ENCODE data around the gene NFIX. TPM values are rescaled to one million over a fixed set of nuclear protein-coding genes. Genes with fewer than 3 reads are reported as not detected.

The NFIX gene
- total and polyA plus RNA-seq, 2 donors (not counting 3 experiments of a cell fraction or from before 2014, with no cell fraction given) = 9.8 to 37.7 TPM

DNA sequence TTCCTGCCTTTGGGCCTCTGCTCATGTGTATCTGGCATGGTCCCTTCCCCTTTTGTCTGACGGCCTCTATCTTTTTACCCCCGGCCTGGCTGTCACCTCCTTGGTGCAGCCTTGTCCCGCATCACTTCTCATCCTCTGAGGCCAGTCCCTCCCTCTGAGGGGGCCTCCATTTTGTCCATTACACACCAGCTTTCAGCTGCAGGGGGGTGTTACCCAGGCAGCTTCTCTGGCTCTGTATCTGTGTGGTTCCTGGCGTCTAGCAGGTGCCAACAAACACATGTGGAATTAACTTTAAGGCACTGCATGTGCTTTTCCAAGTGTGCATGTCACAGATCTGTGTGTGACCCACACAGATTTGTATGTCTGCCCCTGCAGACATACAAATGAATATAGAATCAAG is 55.0 kb downstream of the NFIX start:
- Histone ChIP-seq H3K9ac (replicated peaks; ENCODE audit: extremely low read depth, insufficient read depth, low read length) (no peak overlapping the region), H4K20me1 (replicated peaks; ENCODE audit: control insufficient read depth, extremely low read depth, insufficient read depth, low read length) (no peaks in the 10 kb centered on the region), H3K79me2 (ENCODE audit: control insufficient read depth, insufficient read depth, low read length) (no peaks in the 10 kb centered on the region), H3K4me2 (ENCODE audit: insufficient read depth, low read length) (no peak overlapping the region), H3K4me3 (replicated peaks in 1 of 3; ENCODE audit: insufficient read depth in 1 of 3, low read depth in 1 of 3, low read length in 3 of 3) (no peak overlapping the region), H3K36me3 (ENCODE audit: control insufficient read depth in 2 of 2, extremely low read depth in 1 of 2, insufficient read depth in 2 of 2, low read length in 2 of 2) (peaks cover 0 to 3% of the 10 kb centered on the region in 2 experiments), H3K9me1 (replicated peaks; ENCODE audit: control insufficient read depth, extremely low read depth, insufficient read depth, low read length) (no peaks in the 10 kb centered on the region), H3K4me1 (ENCODE audit: control insufficient read depth, extremely low read depth, insufficient read depth, low read length) (peaks cover 39% of the 10 kb centered on the region), H3K9me3 (replicated peaks; ENCODE audit: control insufficient read depth, insufficient read depth, low read length) (no peaks in the 10 kb centered on the region), H3K27ac (ENCODE audit: insufficient read depth, low read depth, low read length) (no peak overlapping the region), H3K27me3 (ENCODE audit: control insufficient read depth in 2 of 2, insufficient read depth in 2 of 2, low read length in 2 of 2) (no peaks in the 10 kb centered on the region), H2AFZ (ENCODE audit: low read depth, low read length) (no peak overlapping the region)
- FAIRE-seq (no peak), DNase-seq (ENCODE audit: low read depth, low spot score) (no peak)
- intact Hi-C loops (cut with micrococcal nuclease) (loop anchor here (5.0 kb wide), 1 partner anchor 42 kb away; no protein-coding TSS in a partner anchor), dilution Hi-C loops (cut with MboI; ENCODE audit: extremely low pct_ligation_motif_present, low sequenced_read_pairs) (no loop called here)
- BruUV-seq (replicated peaks) = no TSS peak
- CTCF ChIA-PET = interaction anchor here (1.5 to 15.7 kb wide), 3 partner anchors 11 to 43 kb away, joined by 3 to 463 read pairs (median 31); no protein-coding TSS in a partner anchor
- TF ChIP-seq MYC (IDR thresholded peaks at IDR 0.05; ENCODE audit: low read depth, low read length) (no peak), POLR2AphosphoS5 (IDR thresholded peaks at IDR 0.05; ENCODE audit: insufficient read depth, low read depth, low read length) (no peak), CTCF (IDR thresholded peaks at IDR 0.05; ENCODE audit: extremely low read depth in 1 of 2, insufficient read depth in 1 of 2, low read depth in 1 of 2, low read length in 2 of 2) (no peak), JUN (IDR thresholded peaks at IDR 0.05; ENCODE audit: borderline replicate concordance, insufficient read depth, insufficient read length, low read depth) (no peak), POLR2A (IDR thresholded peaks at IDR 0.05; ENCODE audit: low read depth, low read length) (no peak), FOS (IDR thresholded peaks at IDR 0.05; ENCODE audit: borderline replicate concordance, insufficient read depth, low read length) (no peak)
- TF ChIP-seq, protein P1, sequence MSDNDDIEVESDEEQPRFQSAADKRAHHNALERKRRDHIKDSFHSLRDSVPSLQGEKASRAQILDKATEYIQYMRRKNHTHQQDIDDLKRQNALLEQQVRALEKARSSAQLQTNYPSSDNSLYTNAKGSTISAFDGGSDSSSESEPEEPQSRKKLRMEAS (IDR thresholded peaks at IDR 0.05; ENCODE audit: insufficient read depth, insufficient read length) = no peak
- POLR2A ChIA-PET = no interaction called here

All from endothelial cell of umbilical vein (primary cell).